Measurements from ENCODE around the gene GIGYF2. TPM values are rescaled to one million over a fixed set of nuclear protein-coding genes. Genes with fewer than 3 reads are reported as not detected.

Gene GIGYF2
- polyA plus RNA-seq, 3 donors, result 61.6 to 68.9 (median 62.0) TPM

GRCh38 chr2:232877940-232878511 is 180.9 kb downstream of the GIGYF2 start:
- no peak for DNase-seq

DNA sequence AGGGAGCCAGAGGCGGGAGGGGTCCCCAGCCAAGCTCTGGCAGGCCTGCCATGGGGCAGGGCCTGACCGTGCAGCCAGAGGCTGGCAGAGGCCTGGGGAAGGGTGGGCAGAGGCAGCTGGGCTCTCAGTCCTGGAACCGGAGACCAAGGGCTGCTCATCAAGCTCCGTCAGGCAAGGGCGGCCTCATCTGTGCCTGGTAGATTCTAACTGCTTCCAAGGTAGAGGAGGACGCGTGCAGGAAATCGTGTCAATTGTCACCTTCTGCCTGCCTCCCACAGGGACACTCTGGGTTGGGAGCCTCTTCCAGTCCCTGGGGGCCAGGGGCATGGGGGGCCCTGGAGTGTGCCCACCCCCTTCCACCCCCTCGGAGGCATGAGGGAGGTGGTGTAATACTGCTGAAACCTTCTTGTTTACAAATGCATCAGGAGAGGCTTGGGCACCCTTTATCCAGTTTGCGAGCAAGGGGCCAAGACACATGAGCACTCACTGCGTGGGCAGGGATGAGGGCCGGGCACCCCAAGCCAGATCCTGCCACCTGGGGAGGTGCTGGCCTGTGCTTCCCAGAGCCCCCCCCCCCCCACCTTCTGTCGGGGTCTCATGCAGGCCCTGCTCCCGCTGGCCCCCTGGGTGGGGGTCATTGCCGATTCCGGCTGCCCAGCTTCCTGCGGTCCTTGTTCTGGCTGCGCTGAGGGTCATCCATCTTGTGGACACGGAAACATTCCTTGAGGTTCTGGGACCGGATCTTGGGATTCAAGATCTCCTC is 181.9 kb downstream of the GIGYF2 start:
- DNase-seq, result no peak

GRCh38 chr2:232879618-232880494 is 182.7 kb downstream of the GIGYF2 start:
- no peak for DNase-seq

GRCh38 chr2:232880764-232881351 is 183.7 kb downstream of the GIGYF2 start:
- no peak for DNase-seq

DNA sequence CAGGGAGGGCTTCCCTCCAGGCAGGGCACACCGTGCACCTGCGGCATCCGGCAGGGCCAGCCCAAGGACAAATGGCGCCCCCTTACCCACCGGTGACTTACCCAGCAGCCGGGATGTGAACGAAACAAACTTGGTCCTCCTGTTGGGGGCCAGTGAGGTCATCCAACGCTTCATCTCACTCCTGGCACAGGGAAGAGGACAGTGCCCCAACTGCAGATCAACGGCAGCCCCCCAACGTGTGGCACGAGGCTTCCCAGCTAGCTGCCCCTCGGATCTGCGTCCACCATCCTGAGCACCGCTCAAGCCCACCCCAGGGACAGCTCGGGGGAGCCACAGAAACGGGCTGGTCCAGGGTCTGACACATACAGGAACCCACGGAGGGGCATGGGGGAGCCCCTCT is 185.0 kb downstream of the GIGYF2 start:
- DNase-seq, result no peak

- no peak for DNase-seq
Observed at GRCh38 chr2:232882505-232883115, 185.5 kb downstream of the GIGYF2 start.

DNA sequence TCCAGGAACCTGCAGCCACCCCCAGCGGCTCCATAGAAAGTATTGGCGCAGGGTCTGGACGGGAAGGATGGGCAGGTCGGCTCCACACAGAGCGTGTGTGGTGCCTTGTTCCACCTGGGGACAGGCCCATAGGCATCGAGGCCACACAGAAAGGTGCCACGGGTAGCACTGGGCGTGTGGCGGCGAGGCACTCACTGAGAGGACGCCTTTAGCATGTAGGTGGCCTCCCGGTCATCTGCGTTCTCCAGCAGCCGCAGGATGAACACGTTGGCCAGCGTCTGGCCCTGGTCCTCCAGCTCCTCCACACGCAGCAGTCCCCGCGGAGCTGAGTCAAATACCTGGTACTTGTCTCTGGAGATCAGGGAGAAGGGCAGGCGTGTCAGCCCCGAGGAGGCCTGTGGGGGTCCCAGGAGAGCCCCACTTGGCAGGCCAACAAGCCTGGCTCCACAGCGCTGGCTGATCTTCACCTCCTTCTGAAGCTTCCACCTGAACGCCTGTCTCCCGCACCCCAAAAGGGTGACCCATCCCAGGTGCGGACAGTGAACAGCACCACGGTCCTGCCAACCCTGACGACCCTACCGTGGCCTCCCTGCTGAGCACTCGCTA is 186.1 kb downstream of the GIGYF2 start:
- DNase-seq, result no peak

DNA sequence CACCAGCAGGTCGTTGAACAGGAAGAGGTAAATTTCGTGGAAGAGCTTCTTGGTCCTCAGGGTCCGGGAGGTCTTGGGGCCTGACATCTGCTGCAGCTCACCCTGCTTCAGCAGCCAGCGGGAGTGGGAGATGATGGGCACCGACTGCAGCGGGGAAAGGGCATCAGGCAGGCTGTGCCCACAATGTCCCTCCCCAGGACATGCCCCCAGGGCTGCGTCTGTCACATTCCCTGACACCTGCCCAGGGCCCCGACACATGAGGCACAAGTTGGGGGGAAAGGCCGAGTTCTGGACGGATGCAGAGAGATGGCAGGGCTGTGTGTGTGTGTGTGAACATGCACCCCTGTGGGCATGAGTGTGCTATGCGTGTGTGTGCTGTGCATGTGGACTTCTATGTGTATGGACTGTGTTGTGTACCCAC is 186.9 kb downstream of the GIGYF2 start:
- no peak for DNase-seq

DNA sequence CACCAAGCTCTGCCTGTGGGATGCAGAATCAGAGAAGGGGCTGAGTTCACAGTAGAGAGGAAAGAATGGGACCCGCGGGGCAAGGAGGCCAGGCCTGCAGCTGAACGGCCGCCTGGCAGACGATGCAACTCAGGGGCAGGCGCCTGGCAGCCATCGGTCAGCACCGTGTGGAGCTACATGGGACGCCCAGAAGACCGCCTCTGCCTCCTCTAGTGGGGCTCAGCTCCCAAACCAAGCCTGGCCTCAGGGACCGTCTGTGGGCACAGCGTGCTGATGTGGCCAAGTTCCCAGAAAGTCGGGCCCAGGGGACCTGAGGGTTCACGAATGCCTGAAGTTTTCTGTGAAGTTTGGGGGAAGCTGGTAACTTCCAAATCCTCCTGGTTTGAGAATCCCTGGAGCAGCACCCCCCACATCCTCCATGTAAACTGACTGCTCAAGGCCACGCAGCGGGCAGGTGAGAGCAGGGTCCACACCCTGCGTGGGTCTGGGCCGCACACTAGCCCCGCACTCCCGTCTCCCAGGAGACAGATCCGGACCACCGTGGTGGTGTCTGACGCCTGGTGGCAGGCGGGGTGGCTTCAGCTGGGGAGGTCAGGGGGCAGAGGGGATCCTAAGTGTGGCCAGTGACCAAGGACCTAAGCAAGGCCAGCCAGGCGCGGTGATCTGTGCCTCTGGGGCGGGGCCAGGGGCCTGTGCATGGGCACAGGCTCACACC is 187.6 kb downstream of the GIGYF2 start:
- DNase-seq, result no peak

DNA sequence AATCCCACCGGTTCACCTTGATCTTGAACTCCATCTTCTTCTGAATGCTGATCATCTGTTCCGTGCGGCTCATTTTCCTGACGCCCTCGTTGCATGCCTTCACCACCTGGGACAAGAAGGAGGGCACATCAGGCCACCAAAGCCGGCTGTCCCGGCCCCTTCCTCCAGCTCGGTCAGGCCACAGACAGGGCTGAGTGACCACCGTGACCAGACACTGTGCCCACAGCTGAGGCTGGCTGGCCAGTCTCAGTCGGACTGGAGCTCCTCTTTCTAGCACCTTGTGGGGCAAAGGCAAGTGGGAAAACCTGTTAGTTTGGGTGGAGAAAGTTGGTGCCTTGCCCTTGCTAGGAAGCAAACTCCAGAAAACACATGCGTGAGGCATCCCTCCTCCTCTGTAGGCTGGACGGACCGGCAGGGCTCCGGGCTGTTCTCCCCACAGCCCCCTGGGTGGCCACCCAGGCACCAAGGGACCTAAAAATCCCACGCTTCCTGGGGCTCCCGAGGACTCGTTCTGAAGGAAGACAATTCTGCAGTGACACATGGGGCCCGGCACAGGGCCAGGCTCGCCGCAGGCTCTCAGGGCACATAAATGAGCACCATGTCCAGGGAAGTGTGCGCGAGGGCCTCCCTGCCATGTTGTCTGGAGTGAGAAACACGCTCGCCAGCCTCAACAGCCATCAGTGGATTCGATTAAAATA is 188.3 kb downstream of the GIGYF2 start:
- no peak for DNase-seq

GRCh38 chr2:232886176-232886575 is 189.0 kb downstream of the GIGYF2 start:
- no peak for DNase-seq

DNA sequence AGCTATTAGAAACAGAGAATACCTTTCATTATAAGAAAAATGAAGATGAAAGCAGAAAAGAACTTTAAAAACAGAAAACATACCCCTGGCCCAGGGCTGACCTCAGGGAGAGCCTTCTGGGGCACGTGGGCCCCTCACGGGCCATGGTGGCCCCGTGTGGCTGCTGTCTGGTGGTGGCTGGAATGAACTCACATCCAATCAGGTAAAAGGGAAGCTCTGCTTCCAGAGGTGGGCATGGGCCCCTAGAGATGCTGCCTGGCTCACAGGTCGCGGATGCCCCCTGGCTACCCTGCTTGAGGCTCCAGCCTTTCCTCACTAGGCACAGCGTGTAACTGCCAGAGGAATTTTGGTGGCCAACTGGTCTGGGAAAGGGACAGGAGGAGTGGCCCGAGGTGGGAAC is 189.5 kb downstream of the GIGYF2 start:
- no peak for DNase-seq

DNA sequence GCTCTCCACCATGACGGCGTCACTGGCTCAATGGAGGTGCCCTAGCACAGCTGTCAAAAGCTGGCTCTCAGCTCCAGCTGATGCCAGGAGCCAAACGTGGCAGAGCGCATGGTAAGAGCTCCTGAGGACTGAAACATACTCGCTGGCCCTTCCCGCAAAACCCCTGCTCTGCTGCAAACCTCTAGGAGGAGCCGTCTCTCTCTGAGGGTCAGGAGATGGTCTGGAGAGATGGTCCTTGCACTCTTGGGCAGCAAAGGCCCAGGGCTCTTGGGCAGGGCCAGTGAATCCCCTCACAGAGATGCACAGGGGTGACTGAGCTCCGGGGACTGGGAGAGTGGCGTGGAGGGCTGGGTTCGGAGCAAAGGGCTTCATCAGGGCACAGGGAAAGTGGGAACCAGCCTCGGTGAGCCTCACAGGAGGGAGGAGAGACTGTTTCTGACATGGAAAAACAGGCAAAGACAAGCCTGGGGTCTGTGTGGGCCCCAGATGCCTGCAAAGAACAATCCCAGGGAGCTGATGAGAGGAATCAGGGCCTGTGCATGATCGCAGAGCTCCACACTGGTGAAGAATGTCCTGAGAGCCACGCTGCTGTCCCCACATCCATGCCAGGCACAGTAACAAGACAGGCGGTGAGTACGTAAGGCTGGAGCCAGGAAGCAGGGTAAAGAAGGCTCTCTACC is 190.2 kb downstream of the GIGYF2 start:
- no peak for DNase-seq

GRCh38 chr2:232888099-232888836 is 191.1 kb downstream of the GIGYF2 start:
- DNase-seq, result no peak

DNA sequence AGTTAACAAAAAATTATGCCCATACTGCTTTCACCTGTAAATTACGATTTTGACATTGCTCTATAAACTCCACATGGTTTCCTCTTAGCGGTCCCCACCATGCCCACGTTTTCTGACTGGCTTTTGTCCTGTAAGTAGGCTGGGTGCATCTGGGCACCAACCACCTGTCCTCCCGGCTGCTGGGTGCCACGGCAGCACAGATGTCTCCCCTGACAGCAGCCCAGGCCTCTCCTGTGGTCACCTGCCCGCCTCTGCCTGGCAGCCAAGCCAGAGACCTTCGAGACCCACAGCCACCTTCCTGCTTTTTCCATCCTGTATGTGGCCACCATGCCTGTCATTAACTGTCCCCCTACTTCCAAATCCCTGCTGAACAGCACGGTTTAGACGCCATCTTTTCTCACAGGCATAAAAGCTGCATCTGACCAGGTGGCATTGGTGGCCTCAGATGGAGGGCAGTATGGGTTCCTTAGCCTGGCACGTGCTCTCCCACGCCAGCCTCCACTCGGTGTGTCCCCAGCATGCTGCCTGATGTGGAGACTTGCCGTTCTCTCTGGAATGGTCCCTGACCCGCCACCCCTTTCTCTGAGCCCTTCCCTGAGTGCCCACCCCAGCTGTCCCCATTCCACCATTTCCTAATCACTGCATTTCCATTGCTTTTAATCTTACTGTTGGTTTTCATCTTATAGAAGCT is 191.9 kb downstream of the GIGYF2 start:
- DNase-seq, result no peak

GRCh38 chr2:232889876-232890401 is 192.8 kb downstream of the GIGYF2 start:
- no peak for DNase-seq

DNA sequence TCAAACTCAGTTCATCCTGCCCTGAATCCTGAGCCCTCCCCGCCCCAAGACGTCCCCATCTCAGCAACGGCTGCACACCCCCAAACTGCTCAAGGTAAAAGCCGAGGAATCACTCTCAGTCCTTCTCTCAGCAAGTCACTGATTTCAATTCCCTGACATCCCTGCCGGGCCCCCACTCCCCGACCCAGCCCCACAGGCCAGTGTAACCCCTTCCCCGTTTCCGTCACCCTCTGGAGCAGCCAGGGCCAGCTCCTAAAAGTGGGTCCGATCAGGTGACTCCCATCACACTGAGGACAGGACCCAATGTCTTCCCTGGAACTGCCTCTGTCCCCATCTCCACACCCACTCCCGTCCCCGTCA is 193.4 kb downstream of the GIGYF2 start:
- no peak for DNase-seq

Data from renal pelvis (tissue), 4 donors.